Ishikawa (cell line): ENCODE data around the gene LAMA3.

ENCODE experiments used
- EP300 ChIP-seq: IDR thresholded peaks from 2 replicates; pipeline ENCODE4 v1.6.1; 2012; ENCODE audit warnings: borderline replicate concordance
- FOXM1 ChIP-seq: IDR thresholded peaks from 2 replicates; pipeline ENCODE4 v1.6.1; 2012; ENCODE audit warnings: low read depth, borderline replicate concordance
- MAX ChIP-seq: IDR thresholded peaks from 2 replicates; pipeline ENCODE4 v1.6.1; 2012
- NFIC ChIP-seq: IDR thresholded peaks from 2 replicates; pipeline ENCODE4 v1.6.1; 2012
- RAD21 ChIP-seq: IDR thresholded peaks from 2 replicates; pipeline ENCODE4 v1.6.1; 2012; ENCODE audit warnings: low read depth
- TAF1 ChIP-seq: IDR thresholded peaks from 2 replicates; pipeline ENCODE4 v1.6.1; 2012; ENCODE audit warnings: low read depth, mild to moderate bottlenecking
- TCF12 ChIP-seq: IDR thresholded peaks from 2 replicates; pipeline ENCODE4 v1.6.1; 2012; ENCODE audit warnings: low read depth
- TEAD4 ChIP-seq: IDR thresholded peaks from 2 replicates; pipeline ENCODE4 v1.6.1; 2012
- YY1 ChIP-seq: IDR thresholded peaks from 2 replicates; pipeline ENCODE4 v1.6.1; 2012; ENCODE audit warnings: low read depth
- ZBTB7A ChIP-seq: IDR thresholded peaks from 2 replicates; pipeline ENCODE4 v1.6.1; 2012; ENCODE audit warnings: low read depth
- TF ChIP-seq, protein P1 (sequence below): IDR thresholded peaks from 2 replicates; pipeline ENCODE4 v1.6.1; 2012
- TF ChIP-seq, protein P2 (sequence below): IDR thresholded peaks from 2 replicates; pipeline ENCODE4 v1.6.1; 2012; ENCODE audit warnings: low read depth, mild to moderate bottlenecking

GRCh38 chr18:23738151-23738550, 48.9 kb downstream of the LAMA3 start:
- TF ChIP-seq, protein P1, sequence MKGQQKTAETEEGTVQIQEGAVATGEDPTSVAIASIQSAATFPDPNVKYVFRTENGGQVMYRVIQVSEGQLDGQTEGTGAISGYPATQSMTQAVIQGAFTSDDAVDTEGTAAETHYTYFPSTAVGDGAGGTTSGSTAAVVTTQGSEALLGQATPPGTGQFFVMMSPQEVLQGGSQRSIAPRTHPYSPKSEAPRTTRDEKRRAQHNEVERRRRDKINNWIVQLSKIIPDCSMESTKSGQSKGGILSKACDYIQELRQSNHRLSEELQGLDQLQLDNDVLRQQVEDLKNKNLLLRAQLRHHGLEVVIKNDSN: no peak
- no peak for TF ChIP-seq RAD21
- TF ChIP-seq TCF12: no peak
- no peak for TF ChIP-seq EP300
- TF ChIP-seq FOXM1: no peak
- no peak for TF ChIP-seq YY1
- no peak for TF ChIP-seq MAX
- no peak for TF ChIP-seq TAF1
- TF ChIP-seq, protein P2, sequence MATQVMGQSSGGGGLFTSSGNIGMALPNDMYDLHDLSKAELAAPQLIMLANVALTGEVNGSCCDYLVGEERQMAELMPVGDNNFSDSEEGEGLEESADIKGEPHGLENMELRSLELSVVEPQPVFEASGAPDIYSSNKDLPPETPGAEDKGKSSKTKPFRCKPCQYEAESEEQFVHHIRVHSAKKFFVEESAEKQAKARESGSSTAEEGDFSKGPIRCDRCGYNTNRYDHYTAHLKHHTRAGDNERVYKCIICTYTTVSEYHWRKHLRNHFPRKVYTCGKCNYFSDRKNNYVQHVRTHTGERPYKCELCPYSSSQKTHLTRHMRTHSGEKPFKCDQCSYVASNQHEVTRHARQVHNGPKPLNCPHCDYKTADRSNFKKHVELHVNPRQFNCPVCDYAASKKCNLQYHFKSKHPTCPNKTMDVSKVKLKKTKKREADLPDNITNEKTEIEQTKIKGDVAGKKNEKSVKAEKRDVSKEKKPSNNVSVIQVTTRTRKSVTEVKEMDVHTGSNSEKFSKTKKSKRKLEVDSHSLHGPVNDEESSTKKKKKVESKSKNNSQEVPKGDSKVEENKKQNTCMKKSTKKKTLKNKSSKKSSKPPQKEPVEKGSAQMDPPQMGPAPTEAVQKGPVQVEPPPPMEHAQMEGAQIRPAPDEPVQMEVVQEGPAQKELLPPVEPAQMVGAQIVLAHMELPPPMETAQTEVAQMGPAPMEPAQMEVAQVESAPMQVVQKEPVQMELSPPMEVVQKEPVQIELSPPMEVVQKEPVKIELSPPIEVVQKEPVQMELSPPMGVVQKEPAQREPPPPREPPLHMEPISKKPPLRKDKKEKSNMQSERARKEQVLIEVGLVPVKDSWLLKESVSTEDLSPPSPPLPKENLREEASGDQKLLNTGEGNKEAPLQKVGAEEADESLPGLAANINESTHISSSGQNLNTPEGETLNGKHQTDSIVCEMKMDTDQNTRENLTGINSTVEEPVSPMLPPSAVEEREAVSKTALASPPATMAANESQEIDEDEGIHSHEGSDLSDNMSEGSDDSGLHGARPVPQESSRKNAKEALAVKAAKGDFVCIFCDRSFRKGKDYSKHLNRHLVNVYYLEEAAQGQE: no peak
- no peak for TF ChIP-seq NFIC
- TF ChIP-seq TEAD4: no peak
- TF ChIP-seq ZBTB7A: no peak
